T-helper 17 cell (primary cell): ENCODE measurements around the gene ORMDL2. TPM values are rescaled to one million over a fixed set of nuclear protein-coding genes. Genes with fewer than 3 reads are reported as not detected.

Source experiments
- total RNA-seq, 4 donors: library from RNA in 2 of 4; stranded (reverse) in 2 of 4; gene quantifications; one replicate each; pipeline ENCODE4 v1.2.3 and lab custom pipeline; 2022 to 2026

Gene ORMDL2
- total RNA-seq, 2 donors from 2014 or later, result 16.3 to 20.5 TPM

Other genes with a start within 250 kb of the ORMDL2 start
- gene OR2AP1, start 245.6 kb upstream of the ORMDL2 start, total RNA-seq, result under 1 TPM in 1 of 2 donors, not detected in 1; 0.30 TPM
- gene OR10P1, start 181.1 kb upstream of the ORMDL2 start, total RNA-seq, result not detected
- gene ITGA7, start 110.1 kb upstream of the ORMDL2 start, total RNA-seq, result 1 to 10 TPM in 1 of 2 donors, under 1 TPM in 1; 0.70 to 1.4 TPM
- 10 to 100 TPM; 41.1 to 42.0 TPM for gene BLOC1S1, start 102.0 kb upstream of the ORMDL2 start, total RNA-seq
- 10 to 100 TPM; 12.9 to 13.8 TPM for gene RDH5, start 97.6 kb upstream of the ORMDL2 start, total RNA-seq
- gene CD63, start 89.0 kb upstream of the ORMDL2 start, total RNA-seq, result 10 to 100 TPM; 83.3 to 83.9 TPM
- gene GDF11, start 74.9 kb upstream of the ORMDL2 start, total RNA-seq, result 1 to 10 TPM; 6.7 to 9.5 TPM
- 10 to 100 TPM; 37.3 to 38.5 TPM for gene SARNP, start 317 bp upstream of the ORMDL2 start, total RNA-seq
- gene DNAJC14, start 11.5 kb downstream of the ORMDL2 start, total RNA-seq, result 10 to 100 TPM; 15.2 to 20.5 TPM
- gene MMP19, start 24.9 kb downstream of the ORMDL2 start, total RNA-seq, result not detected
- 10 to 100 TPM; 21.9 to 23.3 TPM for gene PYM1, start 109.9 kb downstream of the ORMDL2 start, total RNA-seq
- 1,000 to 10,000 TPM in 1 of 2 donors, 100 to 1,000 TPM in 1; 870 to 1,080 TPM for gene DGKA, start 113.1 kb downstream of the ORMDL2 start, total RNA-seq
- gene PMEL, start 148.0 kb downstream of the ORMDL2 start, total RNA-seq, result under 1 TPM in 1 of 2 donors, not detected in 1; 0.63 TPM
- gene CDK2, start 148.8 kb downstream of the ORMDL2 start, total RNA-seq, result 10 to 100 TPM; 12.2 to 18.7 TPM
- gene RAB5B, start 156.0 kb downstream of the ORMDL2 start, total RNA-seq, result 10 to 100 TPM; 56.4 to 57.0 TPM
- 1 to 10 TPM; 1.5 to 2.2 TPM for gene SUOX, start 179.2 kb downstream of the ORMDL2 start, total RNA-seq
- gene IKZF4, start 203.0 kb downstream of the ORMDL2 start, total RNA-seq, result 1 to 10 TPM; 3.9 to 9.4 TPM
- gene RPS26, start 223.9 kb downstream of the ORMDL2 start, total RNA-seq, result 10 to 100 TPM; 46.9 to 72.3 TPM